ENCODE results near the gene SPATA3.

Gene SPATA3

GRCh38 chr2:231032575-231033140, 36.7 kb downstream of the SPATA3 start:
- no peak for DNase-seq

- DNase-seq: no peak
Measured at GRCh38 chr2:231033147-231034132, 37.5 kb downstream of the SPATA3 start.

GRCh38 chr2:231034291-231034882, 38.5 kb downstream of the SPATA3 start:
- DNase-seq: no peak

GRCh38 chr2:231036131-231036530, 40.2 kb downstream of the SPATA3 start:
- no peak for DNase-seq

- no peak for DNase-seq
Measured at GRCh38 chr2:231036578-231037106, 40.7 kb downstream of the SPATA3 start.

- no peak for DNase-seq
Measured at GRCh38 chr2:231037202-231037730, 41.3 kb downstream of the SPATA3 start, which contains the start of gene C2orf72. Gene C2orf72 (plus strand): TSS chr2:231037523. CDS start chr2:231037566, 43 bp downstream.

GRCh38 chr2:231037731-231038482, 42.0 kb downstream of the SPATA3 start:
- DNase-seq: no peak

GRCh38 chr2:231038483-231039293, 42.8 kb downstream of the SPATA3 start:
- no peak for DNase-seq

- no peak for DNase-seq
Measured at GRCh38 chr2:231039294-231039664, 43.4 kb downstream of the SPATA3 start.

- DNase-seq: no peak
Measured at GRCh38 chr2:231039821-231040364, 44.0 kb downstream of the SPATA3 start.

- DNase-seq: no peak
Measured at GRCh38 chr2:231041061-231041689, 45.3 kb downstream of the SPATA3 start.

GRCh38 chr2:231043796-231044195, 47.9 kb downstream of the SPATA3 start:
- no peak for DNase-seq

- DNase-seq: no peak
Measured at GRCh38 chr2:231046916-231047273, 51.0 kb downstream of the SPATA3 start.

GRCh38 chr2:231047274-231047922, 51.5 kb downstream of the SPATA3 start:
- DNase-seq: no peak

GRCh38 chr2:231047923-231048915, 52.3 kb downstream of the SPATA3 start:
- no peak for DNase-seq

- no peak for DNase-seq
Measured at GRCh38 chr2:231049286-231050017, 53.5 kb downstream of the SPATA3 start.

- no peak for DNase-seq
Measured at GRCh38 chr2:231050018-231050901, 54.3 kb downstream of the SPATA3 start.

Measured in CD4-positive, alpha-beta T cell treated with Interleukin-21 for 1 hour (primary cell).